Loucy (cell line): ENCODE data around the gene ABCC6.

ENCODE experiments used
- H2AFZ ChIP-seq: fragments of 200-600 bp; sonication (generic); 2 replicates; pipeline ENCODE4 v1.6.0; 2016; ENCODE audit warnings: antibody characterized with exemption, mild to moderate bottlenecking, low read length, moderate library complexity
- H3F3A ChIP-seq: fragments of 200-600 bp; 2 replicates; pipeline ENCODE4 v1.6.0; 2016; ENCODE audit warnings: antibody characterized with exemption, low read depth, mild to moderate bottlenecking
- H3K27me3 ChIP-seq: fragments of 200-600 bp; sonication (generic); 2 replicates; pipeline ENCODE4 v1.6.1; 2014; ENCODE audit warnings: low read length, mild to moderate bottlenecking; ENCODE audit not compliant: insufficient read depth, poor library complexity, severe bottlenecking
- H3K36me3 ChIP-seq: fragments of 200-600 bp; sonication (generic); 2 replicates; pipeline ENCODE4 v1.6.1; 2016; ENCODE audit warnings: low read length; ENCODE audit not compliant: insufficient read depth
- H3K4me1 ChIP-seq: fragments of 200-600 bp; sonication (generic); 2 replicates; pipeline ENCODE4 v1.5.1; 2014; ENCODE audit warnings: low read length, mild to moderate bottlenecking; ENCODE audit not compliant: insufficient read depth, poor library complexity, severe bottlenecking
- H3K4me2 ChIP-seq: fragments of 200-600 bp; sonication (generic); 2 replicates; pipeline ENCODE4 v1.6.0; 2014; ENCODE audit warnings: antibody characterized with exemption, low read length, low read depth, mild to moderate bottlenecking; ENCODE audit not compliant: poor library complexity, severe bottlenecking
- H3K4me3 ChIP-seq: fragments of 200-600 bp; sonication (generic); 2 replicates; pipeline ENCODE4 v1.5.1; 2014; ENCODE audit warnings: low read length, mild to moderate bottlenecking, mixed read lengths; ENCODE audit not compliant: poor library complexity, severe bottlenecking
- H3K79me2 ChIP-seq: fragments of 200-600 bp; sonication (generic); 2 replicates; pipeline ENCODE4 v1.6.1; 2014; ENCODE audit warnings: low read length; ENCODE audit not compliant: insufficient read depth
- H3K9ac ChIP-seq: fragments of 200-600 bp; sonication (generic); 2 replicates; pipeline ENCODE4 v1.6.0; 2014; ENCODE audit warnings: mild to moderate bottlenecking, low read depth, low read length, moderate library complexity; ENCODE audit not compliant: poor library complexity, severe bottlenecking
- H3K9me2 ChIP-seq: fragments of 200-600 bp; sonication (generic); replicated peaks from 2 replicates; pipeline ENCODE4 v1.6.1; 2016; ENCODE audit warnings: low read depth, low read length, mixed read lengths
- H3K9me3 ChIP-seq: fragments of 200-600 bp; sonication (generic); 2 replicates; pipeline ENCODE4 v1.6.1; 2014; ENCODE audit warnings: mild to moderate bottlenecking, antibody characterized with exemption, low read length, low read depth; ENCODE audit not compliant: insufficient read depth
- H4K20me1 ChIP-seq: fragments of 200-600 bp; sonication (generic); 2 replicates; pipeline ENCODE4 v1.6.0; 2014; ENCODE audit warnings: antibody characterized with exemption, low read length, mild to moderate bottlenecking; ENCODE audit not compliant: insufficient read depth, poor library complexity, severe bottlenecking
- CTCF ChIP-seq: fragments of 200-600 bp; sonication (generic); conservative IDR thresholded peaks from 2 replicates; pipeline ENCODE4 v1.5.1; 2014; ENCODE audit warnings: mild to moderate bottlenecking, antibody characterized with exemption, low read length
- EZH2phosphoT487 ChIP-seq: fragments of 200-600 bp; IDR thresholded peaks from 2 replicates; pipeline ENCODE4 v1.6.1; 2018; ENCODE audit warnings: antibody characterized with exemption, mild to moderate bottlenecking, moderate library complexity, borderline replicate concordance

The ABCC6 gene

GRCh38 chr16:16143931-16144330 is 79.4 kb downstream of the ABCC6 start:
- no peak overlapping the region for H3K4me3 ChIP-seq
- H3K9ac ChIP-seq = no peak overlapping the region
- no peaks in the 10 kb centered on the region for H3K9me2 ChIP-seq
- no peak overlapping the region for H2AFZ ChIP-seq
- TF ChIP-seq EZH2phosphoT487 (no peak), CTCF (no peak)
- H3K4me2 ChIP-seq = no peak overlapping the region
- H3K79me2 ChIP-seq = no peaks in the 10 kb centered on the region
- no peaks in the 10 kb centered on the region for H3F3A ChIP-seq
- H3K27me3 ChIP-seq = no peaks in the 10 kb centered on the region
- peaks cover 33% of the 10 kb centered on the region; the same call in 1 of the 2 replicates for H3K36me3 ChIP-seq
- no peaks in the 10 kb centered on the region for H3K4me1 ChIP-seq
- no peaks in the 10 kb centered on the region for H3K9me3 ChIP-seq
- H4K20me1 ChIP-seq = no peaks in the 10 kb centered on the region

- Histone ChIP-seq H3K9me2 (no peaks in the 10 kb centered on the region), H3K9ac (no peak overlapping the region), H3K36me3 (peaks cover 40% of the 10 kb centered on the region; the same call in 1 of the 2 replicates), H3K79me2 (no peaks in the 10 kb centered on the region), H3K9me3 (no peaks in the 10 kb centered on the region), H3K27me3 (no peaks in the 10 kb centered on the region), H3K4me2 (no peak overlapping the region), H3F3A (no peaks in the 10 kb centered on the region), H3K4me1 (no peaks in the 10 kb centered on the region), H3K4me3 (no peak overlapping the region), H4K20me1 (no peaks in the 10 kb centered on the region), H2AFZ (no peak overlapping the region)
- peak; percentile 50 for TF ChIP-seq CTCF
- TF ChIP-seq EZH2phosphoT487 = no peak
Observed at GRCh38 chr16:16143038-16143763, 80.1 kb downstream of the ABCC6 start.

- H4K20me1 ChIP-seq = no peaks in the 10 kb centered on the region
- no peak overlapping the region for H3K4me3 ChIP-seq
- TF ChIP-seq EZH2phosphoT487 (no peak), CTCF (no peak)
- no peak overlapping the region for H2AFZ ChIP-seq
- no peaks in the 10 kb centered on the region for H3K4me1 ChIP-seq
- H3K36me3 ChIP-seq = peaks cover 48% of the 10 kb centered on the region; the same call in 1 of the 2 replicates
- H3K9me2 ChIP-seq = no peaks in the 10 kb centered on the region
- H3K9me3 ChIP-seq = no peaks in the 10 kb centered on the region
- H3K4me2 ChIP-seq = no peak overlapping the region
- no peaks in the 10 kb centered on the region for H3F3A ChIP-seq
- H3K9ac ChIP-seq = no peak overlapping the region
- H3K27me3 ChIP-seq = no peaks in the 10 kb centered on the region
- no peaks in the 10 kb centered on the region for H3K79me2 ChIP-seq
Observed at GRCh38 chr16:16141784-16142396, 81.4 kb downstream of the ABCC6 start.
